Gastroesophageal sphincter (tissue), 4 donors: Measurements from ENCODE around the gene SMARCC2. TPM values are rescaled to one million over a fixed set of nuclear protein-coding genes. Genes with fewer than 3 reads are reported as not detected.

ENCODE experiments used
- ATAC-seq: fragments of 150-250 bp; one replicate; pipeline ENCODE4 v1.9.1; 2016; ENCODE audit warnings: mild to moderate bottlenecking, moderate library complexity
- H3K27ac ChIP-seq, 4 donors: fragments of 200-600 bp; sonication (generic) in 3 of 4; 1 replicate in 3 of 4; 2 replicates in 1 of 4; pipeline ENCODE4 v1.5.1; 2016 to 2019
- H3K27me3 ChIP-seq: fragments of 200-600 bp; sonication (generic); one replicate; pipeline ENCODE4 v1.5.1; 2019
- H3K36me3 ChIP-seq, 2 donors: fragments of 200-600 bp; sonication (generic); one replicate each; pipeline ENCODE4 v1.5.1; 2019; ENCODE audit warnings: control low read depth in 1 of 2
- H3K4me1 ChIP-seq, 3 donors: fragments of 200-600 bp; sonication (generic); 1 replicate in 2 of 3; 2 replicates in 1 of 3; pipeline ENCODE4 v1.5.1; 2016 to 2019; ENCODE audit warnings: control low read depth in 2 of 3
- H3K4me3 ChIP-seq, 2 donors: fragments of 200-600 bp; sonication (generic); one replicate each; pipeline ENCODE4 v1.5.1; 2019; ENCODE audit warnings: mild to moderate bottlenecking in 1 of 2, moderate library complexity in 1 of 2
- H3K9me3 ChIP-seq, 3 donors: fragments of 200-600 bp; sonication (generic); one replicate each; pipeline ENCODE4 v1.5.1; 2017 to 2019; ENCODE audit warnings: control low read depth in 2 of 3
- CTCF ChIP-seq, 4 experiments: fragments of 200-600 bp in 2 of 4; fragments of 450-650 bp in 2 of 4; sonication (generic) in 1 of 4; IDR thresholded peaks; one replicate each; pipeline ENCODE4 v1.5.1; 2017 to 2019; ENCODE audit warnings: antibody characterized with exemption in 4 of 4, mild to moderate bottlenecking in 2 of 4, moderate library complexity in 2 of 4
- EP300 ChIP-seq: sonication (generic); formaldehyde crosslinking; IDR thresholded peaks from one replicate; pipeline ENCODE4 v1.6.1; 2017; ENCODE audit warnings: antibody characterized with exemption, mild to moderate bottlenecking
- POLR2A ChIP-seq, 2 donors: fragments of 450-650 bp; IDR thresholded peaks; one replicate each; pipeline ENCODE4 v1.6.1; 2017; ENCODE audit warnings: antibody characterized with exemption in 2 of 2, mild to moderate bottlenecking in 2 of 2, moderate library complexity in 1 of 2
- POLR2AphosphoS5 ChIP-seq: sonication (generic); formaldehyde crosslinking; IDR thresholded peaks from one replicate; pipeline ENCODE4 v1.6.1; 2017; ENCODE audit warnings: antibody characterized with exemption
- WGBS, 2 donors: methylation state at CpG; one replicate each; pipeline ENCODE4 v1.1.5; 2018; ENCODE audit warnings: low coverage in 1 of 2; 5-methylcytosine and 5-hydroxymethylcytosine counted together
- total RNA-seq, 4 donors: library from RNA; depleted of rRNA; stranded (reverse); fragments of >200 nt; gene quantifications; one replicate each; pipeline ENCODE4 v1.1.0, GENCODE V29; 2016

The SMARCC2 gene
- total RNA-seq, 4 donors from 2014 or later, result 76.5 to 109 (median 85.1) TPM

GRCh38 chr12:56124133-56124532, 65.2 kb downstream of the SMARCC2 start:
- 60 to 79% methylated on average over 4 of the region's 4 CpGs for WGBS, 2 donors
- H3K27ac ChIP-seq, result peak overlapping the region in 3 of 4 donors; percentile 59 to 97 (median 95)
- TF ChIP-seq CTCF (IDR thresholded peaks at IDR 0.05), result no peak
- no peak for TF ChIP-seq POLR2A (IDR thresholded peaks at IDR 0.05)
- TF ChIP-seq POLR2AphosphoS5, result no peak
- TF ChIP-seq EP300, result no peak
- no peak overlapping the region for H3K4me3 ChIP-seq
- H3K4me1 ChIP-seq, result peaks cover 14 to 84% (median 25%) of the 10 kb centered on the region in 3 donors
- ATAC-seq, result no peak
- no peaks in the 10 kb centered on the region for H3K27me3 ChIP-seq
- H3K36me3 ChIP-seq, result peaks cover 3 to 28% of the 10 kb centered on the region in 2 donors
- H3K9me3 ChIP-seq, result no peaks in the 10 kb centered on the region

DNA sequence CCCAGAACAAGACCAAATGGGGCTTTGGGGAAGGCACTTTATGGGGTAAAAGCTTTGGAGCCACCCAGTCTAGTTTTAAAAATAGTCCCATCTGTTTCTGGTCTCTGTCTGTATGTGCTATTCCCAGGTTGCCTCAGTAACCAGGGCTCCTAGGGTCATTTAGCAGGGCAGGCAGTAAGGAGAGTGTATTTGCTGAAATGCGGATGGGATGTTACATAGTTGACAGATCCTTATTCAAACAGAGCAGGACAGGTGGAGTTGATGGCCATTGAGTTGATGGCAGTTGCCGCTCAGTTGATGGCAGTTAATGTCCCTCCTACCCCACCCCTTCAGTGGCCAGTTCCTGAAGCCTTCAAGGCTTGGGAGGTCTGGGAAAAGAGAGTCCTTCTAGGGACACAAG, 66.6 kb downstream of the SMARCC2 start:
- TF ChIP-seq CTCF (IDR thresholded peaks at IDR 0.05), result no peak
- no peak for TF ChIP-seq EP300
- no peak for TF ChIP-seq POLR2A (IDR thresholded peaks at IDR 0.05)
- TF ChIP-seq POLR2AphosphoS5, result no peak
- Histone ChIP-seq H3K4me3 (no peak overlapping the region), H3K36me3 (peaks cover 3 to 28% of the 10 kb centered on the region in 2 donors), H3K27ac (peak overlapping the region in 3 of 4 donors; percentile 95 to 99 (median 97)), H3K4me1 (peaks cover 18 to 95% (median 31%) of the 10 kb centered on the region in 3 donors), H3K9me3 (no peaks in the 10 kb centered on the region), H3K27me3 (no peaks in the 10 kb centered on the region)
- 40 to 44% methylated on average over 2 of the region's 2 CpGs for WGBS, 2 donors
- no peak for ATAC-seq

DNA sequence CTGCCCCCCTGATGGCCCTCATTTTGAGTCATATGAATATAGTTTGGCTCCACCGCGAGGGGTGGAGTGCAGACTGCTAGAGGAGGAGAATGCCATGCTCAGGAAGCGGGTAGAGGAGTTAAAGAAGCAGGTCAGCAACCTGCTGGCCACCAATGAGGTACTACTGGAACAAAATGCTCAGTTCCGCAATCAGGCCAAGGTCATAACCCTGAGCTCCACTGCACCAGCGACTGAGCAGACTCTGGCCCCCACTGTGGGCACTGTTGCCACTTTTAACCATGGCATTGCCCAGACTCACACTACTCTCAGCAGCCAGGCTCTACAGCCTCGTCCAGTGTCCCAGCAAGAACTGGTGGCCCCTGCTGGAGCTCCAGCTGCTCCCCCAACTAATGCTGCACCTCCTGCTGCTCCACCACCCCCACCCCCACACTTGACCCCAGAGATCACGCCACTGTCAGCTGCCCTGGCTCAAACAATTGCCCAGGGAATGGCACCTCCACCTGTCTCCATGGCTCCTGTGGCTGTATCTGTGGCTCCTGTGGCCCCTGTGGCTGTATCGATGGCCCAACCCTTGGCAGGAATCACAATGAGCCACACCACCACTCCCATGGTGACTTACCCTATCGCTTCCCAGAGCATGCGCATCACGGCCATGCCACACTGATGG, 67.9 kb downstream of the SMARCC2 start:
- H3K27ac ChIP-seq, result peak overlapping the region in 3 of 4 donors; percentile 95 to 99 (median 97)
- H3K27me3 ChIP-seq, result no peaks in the 10 kb centered on the region
- TF ChIP-seq CTCF (IDR thresholded peaks at IDR 0.05) (no peak), POLR2A (IDR thresholded peaks at IDR 0.05) (no peak), EP300 (no peak), POLR2AphosphoS5 (no peak)
- H3K4me3 ChIP-seq, result no peak overlapping the region
- ATAC-seq, result no peak
- no peaks in the 10 kb centered on the region for H3K9me3 ChIP-seq
- peaks cover 3 to 28% of the 10 kb centered on the region in 2 donors for H3K36me3 ChIP-seq
- peaks cover 11 to 83% (median 22%) of the 10 kb centered on the region in 3 donors for H3K4me1 ChIP-seq
- WGBS, 2 donors, result 76 to 92% methylated on average over 4 to 5 of the region's 11 CpGs

DNA sequence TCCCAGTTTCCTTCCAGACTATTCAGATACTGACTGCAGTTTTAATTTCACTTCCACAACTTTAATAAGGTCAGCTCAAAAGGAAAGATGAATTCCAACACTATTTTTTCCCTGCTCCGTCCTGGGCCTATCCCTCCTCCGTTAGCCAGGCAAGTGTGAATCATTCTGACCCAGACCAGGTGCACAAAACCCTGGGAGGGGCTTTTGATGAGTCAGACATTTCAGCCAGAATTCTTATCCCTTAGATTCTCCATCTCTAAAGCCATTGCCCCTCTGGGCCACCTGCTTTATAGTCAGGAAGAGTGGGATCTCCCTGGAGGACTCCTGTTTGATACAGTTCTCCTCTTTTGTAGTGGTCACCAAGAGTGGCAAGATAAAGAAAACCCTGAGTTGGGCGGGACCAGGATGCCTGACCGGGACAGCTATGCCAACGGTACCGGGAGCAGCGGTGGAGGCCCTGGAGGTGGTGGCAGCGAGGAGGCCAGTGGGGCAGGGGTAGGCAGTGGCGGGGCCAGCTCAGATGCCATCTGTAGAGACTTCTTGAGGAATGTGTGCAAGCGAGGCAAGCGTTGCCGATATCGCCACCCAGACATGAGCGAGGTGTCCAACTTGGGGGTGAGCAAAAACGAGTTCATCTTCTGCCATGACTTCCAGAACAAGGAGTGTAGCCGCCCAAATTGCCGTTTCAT, 69.0 kb downstream of the SMARCC2 start:
- Histone ChIP-seq H3K36me3 (peaks cover 3 to 28% of the 10 kb centered on the region in 2 donors), H3K4me3 (no peak overlapping the region), H3K4me1 (peaks cover 11 to 77% (median 22%) of the 10 kb centered on the region in 3 donors), H3K27me3 (no peaks in the 10 kb centered on the region), H3K9me3 (no peaks in the 10 kb centered on the region), H3K27ac (peak overlapping the region; percentile 92 to 99 (median 96))
- WGBS, 2 donors, result 31 to 80% methylated on average over 2 to 3 of the region's 17 CpGs
- TF ChIP-seq POLR2AphosphoS5 (no peak), EP300 (no peak), POLR2A (IDR thresholded peaks at IDR 0.05) (no peak), CTCF (IDR thresholded peaks at IDR 0.05) (no peak)
- no peak for ATAC-seq
